ENCODE data around the gene YLPM1. TPM values are rescaled to one million over a fixed set of nuclear protein-coding genes. Genes with fewer than 3 reads are reported as not detected.
"Not testable (repeated sequence)": the region's sequence is repeated elsewhere in the genome, so short reads cannot be mapped to it uniquely, and the experiment has no call there.

The YLPM1 gene
- 153 TPM for total RNA-seq
- polyA plus RNA-seq, result 23.0 TPM

DNA sequence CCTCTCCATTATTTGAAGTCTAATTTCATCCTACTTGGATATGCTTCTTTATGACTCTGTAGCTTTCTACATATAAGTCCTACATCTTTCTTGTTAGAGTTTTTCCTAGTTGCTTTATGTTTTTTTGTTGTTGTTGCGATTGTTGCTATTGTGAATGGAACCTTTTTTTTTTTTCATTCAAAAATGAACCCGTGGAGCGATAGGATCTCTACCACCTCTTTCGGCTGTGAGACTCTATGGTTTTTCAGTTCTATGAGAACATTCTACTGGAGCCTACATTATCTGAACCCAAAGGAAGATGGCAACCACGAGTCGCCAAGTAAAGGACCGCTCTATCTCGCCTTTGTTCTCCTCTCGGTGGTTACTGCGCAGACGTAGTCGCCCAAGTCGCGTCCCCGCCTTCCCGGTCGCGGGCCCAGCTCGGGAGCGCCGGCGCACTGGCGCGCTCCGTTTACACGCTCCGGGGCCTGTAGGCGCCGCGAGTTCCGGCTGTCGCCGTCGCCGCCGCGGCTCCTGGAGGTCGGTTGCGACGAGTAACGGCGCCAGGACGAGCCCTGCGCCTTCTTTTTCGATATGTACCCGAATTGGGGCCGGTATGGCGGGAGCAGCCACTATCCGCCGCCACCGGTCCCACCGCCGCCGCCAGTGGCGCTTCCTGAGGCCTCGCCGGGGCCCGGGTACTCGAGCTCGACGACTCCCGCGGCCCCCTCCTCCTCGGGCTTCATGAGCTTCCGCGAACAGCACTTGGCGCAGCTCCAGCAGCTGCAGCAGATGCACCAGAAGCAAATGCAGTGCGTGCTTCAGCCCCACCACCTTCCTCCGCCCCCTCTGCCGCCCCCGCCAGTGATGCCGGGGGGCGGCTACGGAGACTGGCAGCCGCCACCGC, at the start of gene YLPM1:
TSS of gene YLPM1 (plus strand) at position 400 of the 886 bp plus-strand sequence. CDS start at position 574, 174 bp downstream.
- WGBS, result under 1% methylated on average over 76 of the region's 76 CpGs
- DNase-seq (ENCODE audit: extremely low spot score), result peak; percentile 92
- H3K4me3 ChIP-seq (ENCODE audit: low read depth, low read length), result peak within 1 kb of the TSS; percentile 99
- peak within 1 kb of the TSS; percentile 85 for H3K27ac ChIP-seq (ENCODE audit: low read depth)
- peaks cover 1% of the 10 kb centered on the region for H3K4me1 ChIP-seq (ENCODE audit: insufficient read depth)
- no peaks in the 10 kb centered on the region for H3K36me3 ChIP-seq (ENCODE audit: insufficient read depth)

DNA sequence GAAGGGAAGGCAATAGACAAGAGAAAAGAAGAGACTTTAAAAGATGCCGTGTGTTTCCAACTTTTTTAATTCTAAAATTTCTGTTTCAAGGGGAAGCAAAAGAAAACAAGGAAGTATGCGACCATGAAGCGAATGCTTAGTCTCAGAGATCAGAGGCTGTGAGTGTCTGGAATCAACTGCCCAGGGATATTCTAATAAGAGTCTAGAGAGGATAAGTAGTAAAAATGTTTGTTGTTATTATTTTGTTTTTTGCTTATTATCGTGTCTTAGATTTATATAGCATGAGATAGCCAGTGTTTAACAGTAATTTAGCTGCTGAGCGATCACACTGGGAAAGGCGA, 49.8 kb upstream of the YLPM1 start:
- Histone ChIP-seq H3K4me1 (ENCODE audit: insufficient read depth) (peaks cover 2% of the 10 kb centered on the region), H3K4me3 (ENCODE audit: low read depth, low read length) (peak overlapping the region; percentile 70), H3K27ac (ENCODE audit: low read depth) (peak overlapping the region; percentile 61), H3K36me3 (ENCODE audit: insufficient read depth) (peaks cover 6% of the 10 kb centered on the region)
- no peak for DNase-seq (ENCODE audit: extremely low spot score)
- WGBS, result 12% methylated on average over 6 of the region's 6 CpGs

- Histone ChIP-seq H3K27ac (ENCODE audit: low read depth) (no peak overlapping the region), H3K36me3 (ENCODE audit: insufficient read depth) (peaks cover 9% of the 10 kb centered on the region), H3K4me3 (ENCODE audit: low read depth, low read length) (no peak overlapping the region), H3K4me1 (ENCODE audit: insufficient read depth) (no peaks in the 10 kb centered on the region)
- DNase-seq (ENCODE audit: extremely low spot score), result no peak
Observed at GRCh38 chr14:74720526-74720925, 42.6 kb upstream of the YLPM1 start.

- 92% methylated on average over 3 of the region's 3 CpGs for WGBS
- Histone ChIP-seq H3K27ac (ENCODE audit: low read depth) (no peak overlapping the region), H3K4me1 (ENCODE audit: insufficient read depth) (no peaks in the 10 kb centered on the region), H3K4me3 (ENCODE audit: low read depth, low read length) (no peak overlapping the region), H3K36me3 (ENCODE audit: insufficient read depth) (peaks cover 2% of the 10 kb centered on the region)
- no peak for DNase-seq (ENCODE audit: extremely low spot score)
Observed at GRCh38 chr14:74723134-74723533, 40.0 kb upstream of the YLPM1 start.

- no peaks in the 10 kb centered on the region for H3K4me1 ChIP-seq (ENCODE audit: insufficient read depth)
- 84% methylated on average over 2 of the region's 2 CpGs for WGBS
- H3K4me3 ChIP-seq (ENCODE audit: low read depth, low read length), result no peak overlapping the region
- peaks cover 5% of the 10 kb centered on the region for H3K36me3 ChIP-seq (ENCODE audit: insufficient read depth)
- no peak overlapping the region for H3K27ac ChIP-seq (ENCODE audit: low read depth)
- DNase-seq (ENCODE audit: extremely low spot score), result no peak
Observed at GRCh38 chr14:74732387-74732786, 30.7 kb upstream of the YLPM1 start.

DNA sequence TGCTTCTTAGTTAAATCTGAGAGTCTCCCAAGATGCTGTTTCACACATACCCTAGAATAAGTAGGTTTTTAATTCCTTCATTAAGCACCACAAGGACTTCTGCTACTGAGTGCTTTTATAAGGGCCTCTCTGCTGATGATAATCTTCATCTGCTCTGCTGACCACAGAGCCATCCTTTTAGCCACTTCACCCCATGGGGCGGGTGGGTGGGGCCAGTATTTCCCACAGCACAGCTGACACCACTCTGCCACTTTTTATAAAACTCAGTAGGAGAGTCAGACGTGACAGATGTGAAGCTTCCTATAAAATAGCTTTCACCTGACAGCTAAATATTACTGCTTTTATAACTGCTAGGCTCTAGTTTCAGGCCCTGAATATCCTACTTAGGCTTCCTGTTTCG, 29.9 kb upstream of the YLPM1 start:
- no peak for DNase-seq (ENCODE audit: extremely low spot score)
- Histone ChIP-seq H3K27ac (ENCODE audit: low read depth) (no peak overlapping the region), H3K36me3 (ENCODE audit: insufficient read depth) (peaks cover 5% of the 10 kb centered on the region), H3K4me3 (ENCODE audit: low read depth, low read length) (no peak overlapping the region), H3K4me1 (ENCODE audit: insufficient read depth) (no peaks in the 10 kb centered on the region)
- 75% methylated on average over 3 of the region's 3 CpGs for WGBS

GRCh38 chr14:74735125-74735524, 28.0 kb upstream of the YLPM1 start:
- no peak overlapping the region for H3K27ac ChIP-seq (ENCODE audit: low read depth)
- no peak overlapping the region for H3K4me3 ChIP-seq (ENCODE audit: low read depth, low read length)
- DNase-seq (ENCODE audit: extremely low spot score), result no peak
- H3K36me3 ChIP-seq (ENCODE audit: insufficient read depth), result peaks cover 5% of the 10 kb centered on the region
- 75% methylated on average over 4 of the region's 4 CpGs for WGBS
- no peaks in the 10 kb centered on the region for H3K4me1 ChIP-seq (ENCODE audit: insufficient read depth)

DNA sequence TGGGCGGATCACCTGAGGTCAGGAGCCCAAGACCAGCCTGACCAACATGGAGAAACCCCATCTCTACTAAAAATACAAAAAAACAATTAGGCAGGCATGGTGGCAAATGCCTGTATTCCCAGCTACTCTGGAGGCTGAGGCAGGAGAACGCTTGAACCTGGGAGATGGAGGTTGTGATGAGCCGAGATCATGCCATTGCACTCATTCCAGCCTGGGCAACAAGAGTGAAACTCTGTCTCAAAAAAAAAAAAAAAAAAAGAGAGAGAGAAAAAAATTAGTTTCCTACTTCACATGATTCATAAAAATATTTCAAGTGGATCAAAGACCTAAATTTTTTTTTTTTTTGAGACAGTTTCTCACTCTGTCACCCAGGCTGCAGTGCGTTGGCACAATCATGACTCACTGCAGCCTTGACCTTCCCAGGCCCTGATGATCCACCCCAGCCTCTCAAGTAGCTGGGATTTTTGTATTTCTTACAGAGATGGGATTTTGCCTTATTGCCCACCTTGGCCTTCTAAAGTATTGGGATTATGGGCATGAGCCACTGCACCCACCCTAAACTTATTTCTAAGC, 25.3 kb upstream of the YLPM1 start:
- Histone ChIP-seq H3K27ac (ENCODE audit: low read depth) (no peak overlapping the region), H3K4me3 (ENCODE audit: low read depth, low read length) (no peak overlapping the region), H3K36me3 (ENCODE audit: insufficient read depth) (peaks cover 5% of the 10 kb centered on the region), H3K4me1 (ENCODE audit: insufficient read depth) (no peaks in the 10 kb centered on the region)
- no peak for DNase-seq (ENCODE audit: extremely low spot score)
- 97% methylated on average over 4 of the region's 4 CpGs for WGBS

DNA sequence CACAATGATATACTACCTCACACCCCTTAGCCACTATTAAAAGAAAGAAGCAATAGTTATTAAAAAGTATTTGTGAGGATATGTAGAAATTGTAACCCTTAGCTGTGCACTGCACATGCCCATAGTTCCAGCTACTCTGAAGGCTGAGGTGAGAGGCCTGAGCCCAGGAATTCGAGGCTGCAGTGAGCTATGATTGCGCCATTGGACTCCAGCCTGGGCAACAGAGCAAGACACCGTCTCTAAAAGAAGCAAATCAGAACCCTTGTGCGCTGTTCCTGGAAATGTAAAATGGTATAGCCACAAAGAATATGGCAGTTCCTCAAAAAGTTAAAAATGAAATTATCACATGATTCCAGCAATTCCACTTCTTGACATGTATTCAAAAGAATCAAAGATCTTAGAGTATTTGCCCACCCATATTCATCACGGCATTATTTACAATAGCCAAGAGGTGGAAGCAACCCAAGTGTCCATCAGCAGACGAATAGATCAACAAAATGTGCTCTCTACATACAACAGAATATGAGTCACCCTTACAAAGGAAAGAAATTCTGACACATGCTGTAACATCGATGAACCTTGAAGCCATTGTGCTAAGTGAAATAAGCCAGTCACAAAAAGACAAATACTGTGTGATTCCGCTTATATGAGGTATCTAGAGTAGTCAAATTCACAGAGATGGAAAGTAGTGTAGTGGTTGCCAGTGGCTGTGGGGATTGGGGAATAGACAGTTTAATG, 23.7 kb upstream of the YLPM1 start:
- Histone ChIP-seq H3K4me1 (ENCODE audit: insufficient read depth) (no peaks in the 10 kb centered on the region), H3K27ac (ENCODE audit: low read depth) (no peak overlapping the region), H3K36me3 (ENCODE audit: insufficient read depth) (peaks cover 5% of the 10 kb centered on the region), H3K4me3 (ENCODE audit: low read depth, low read length) (no peak overlapping the region)
- DNase-seq (ENCODE audit: extremely low spot score), result no peak
- WGBS, result 95% methylated on average over 8 of the region's 8 CpGs

- Histone ChIP-seq H3K27ac (ENCODE audit: low read depth) (no peak overlapping the region), H3K4me1 (ENCODE audit: insufficient read depth) (no peaks in the 10 kb centered on the region), H3K36me3 (ENCODE audit: insufficient read depth) (no peaks in the 10 kb centered on the region), H3K4me3 (ENCODE audit: low read depth, low read length) (no peak overlapping the region)
- WGBS, result 81% methylated on average over 2 of the region's 2 CpGs
- no peak for DNase-seq (ENCODE audit: extremely low spot score)
Observed at GRCh38 chr14:74747237-74747636, 15.9 kb upstream of the YLPM1 start.

DNA sequence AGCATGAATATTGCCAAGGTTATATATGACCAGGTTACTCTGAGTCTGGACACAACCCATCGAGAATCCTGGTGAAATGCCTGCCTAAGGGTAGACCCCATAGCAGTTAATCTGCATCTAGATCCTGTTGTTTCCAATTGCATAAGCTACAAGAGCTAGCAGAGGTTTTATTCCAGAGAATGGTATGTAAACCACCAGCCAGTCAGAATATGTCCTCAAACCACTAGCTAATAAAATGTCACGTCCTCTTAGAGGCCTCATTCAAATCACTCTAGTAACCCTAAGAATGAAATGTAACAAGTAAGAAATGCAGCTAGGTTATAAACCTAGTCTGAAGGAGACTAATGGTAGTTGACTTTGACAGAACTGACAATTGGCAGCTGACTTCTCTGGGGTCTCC, 9.0 kb upstream of the YLPM1 start:
- Histone ChIP-seq H3K4me1 (ENCODE audit: insufficient read depth) (no peaks in the 10 kb centered on the region), H3K36me3 (ENCODE audit: insufficient read depth) (no peaks in the 10 kb centered on the region), H3K27ac (ENCODE audit: low read depth) (no peak overlapping the region), H3K4me3 (ENCODE audit: low read depth, low read length) (no peak overlapping the region)
- no peak for DNase-seq (ENCODE audit: extremely low spot score)
- WGBS, result 70% methylated on average over 2 of the region's 2 CpGs

GRCh38 chr14:74754899-74755298, 8.2 kb upstream of the YLPM1 start:
- no peaks in the 10 kb centered on the region for H3K4me1 ChIP-seq (ENCODE audit: insufficient read depth)
- no peak for DNase-seq (ENCODE audit: extremely low spot score)
- no peak overlapping the region for H3K4me3 ChIP-seq (ENCODE audit: low read depth, low read length)
- WGBS, result 88% methylated on average over 7 of the region's 7 CpGs
- no peaks in the 10 kb centered on the region for H3K36me3 ChIP-seq (ENCODE audit: insufficient read depth)
- no peak overlapping the region for H3K27ac ChIP-seq (ENCODE audit: low read depth)

- WGBS, result 77% methylated on average over 1 of the region's 1 CpG
- H3K4me1 ChIP-seq (ENCODE audit: insufficient read depth), result no peaks in the 10 kb centered on the region
- DNase-seq (ENCODE audit: extremely low spot score), result no peak
- no peaks in the 10 kb centered on the region for H3K36me3 ChIP-seq (ENCODE audit: insufficient read depth)
- no peak overlapping the region for H3K4me3 ChIP-seq (ENCODE audit: low read depth, low read length)
- H3K27ac ChIP-seq (ENCODE audit: low read depth), result no peak overlapping the region
Observed at GRCh38 chr14:74756326-74756725, 6.8 kb upstream of the YLPM1 start.

- H3K4me3 ChIP-seq (ENCODE audit: low read depth, low read length); DNase-seq (ENCODE audit: extremely low spot score); H3K36me3 ChIP-seq (ENCODE audit: insufficient read depth); H3K27ac ChIP-seq (ENCODE audit: low read depth); H3K4me1 ChIP-seq (ENCODE audit: insufficient read depth): not testable (repeated sequence)
- WGBS, result 89% methylated on average over 5 of the region's 5 CpGs
Observed at GRCh38 chr14:74758505-74758904, 4.6 kb upstream of the YLPM1 start.

Data from urinary bladder (tissue), 4 donors.